Astrocyte of the cerebellum (primary cell): Measurements from ENCODE around the gene SMC2.

ENCODE experiments used
- DNase-seq: peaks from one replicate; pipeline ENCODE4 v3.0.0-alpha.2; 2011; ENCODE audit warnings: low read depth
- H3K4me3 ChIP-seq: 2 replicates; pipeline ENCODE4 v1.5.1; 2011; ENCODE audit warnings: mild to moderate bottlenecking, low read depth, low read length, moderate library complexity
- CTCF ChIP-seq: IDR thresholded peaks from 2 replicates; pipeline ENCODE4 v1.5.1; 2012; ENCODE audit warnings: low read length, low read depth, moderate library complexity, mild to moderate bottlenecking; ENCODE audit errors: missing control alignments
- in situ Hi-C: cut with HindIII; loops from 2 replicates; pipeline ENCODE4 v1.10.0; 2017; ENCODE audit warnings: low sequenced_read_pairs

The SMC2 gene

DNA sequence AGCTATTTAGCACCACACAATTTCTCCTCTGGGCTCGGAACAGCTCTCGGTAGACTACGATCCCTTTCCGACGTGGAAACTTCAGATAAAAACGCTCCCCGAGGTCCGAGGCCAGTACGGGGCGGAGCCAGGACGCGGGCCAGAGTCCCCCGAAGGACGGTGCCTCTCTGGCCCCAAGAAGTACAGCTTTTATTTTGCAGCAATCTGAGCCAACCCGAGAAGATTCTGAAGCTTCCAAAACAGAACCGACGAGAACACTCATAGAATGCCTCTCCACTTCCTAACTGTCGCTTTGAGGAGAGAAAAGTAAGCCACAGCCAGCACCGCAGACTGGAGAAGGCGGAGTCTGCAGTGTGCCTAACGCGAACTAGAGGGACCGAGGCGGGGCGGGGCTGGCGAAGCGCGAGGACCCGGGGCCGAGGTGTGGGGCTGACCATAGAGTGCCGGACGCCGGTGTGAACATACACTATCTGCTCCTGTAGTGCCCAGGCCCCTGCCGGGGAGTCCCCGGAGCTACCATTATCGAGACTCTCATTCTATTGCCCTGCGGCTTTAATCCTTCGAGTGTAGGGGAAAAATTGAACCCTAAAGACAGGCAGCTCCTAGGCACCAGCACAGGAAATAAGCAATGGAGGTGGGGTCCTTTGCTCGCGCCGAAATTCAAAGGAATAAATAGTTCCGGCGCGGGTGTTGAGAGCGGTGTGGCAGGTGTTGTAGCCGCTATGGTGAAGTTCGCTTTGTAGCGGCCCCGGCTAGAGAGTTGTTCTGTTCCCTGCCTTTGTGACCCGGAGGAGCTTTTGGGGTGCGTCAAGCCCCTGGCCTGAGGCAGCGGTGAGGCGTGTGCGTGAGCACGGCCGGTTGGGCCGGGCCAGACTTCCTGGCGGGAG, at the start of gene SMC2:
TSS of gene SMC2 (plus strand) at position 663 of the 887 bp plus-strand sequence. CDS start 1,076 bp downstream, outside the sequence.
- peak within 1 kb of the TSS; percentile 65 for H3K4me3 ChIP-seq
- TF ChIP-seq CTCF: no peak
- in situ Hi-C loops: no loop called here

DNA sequence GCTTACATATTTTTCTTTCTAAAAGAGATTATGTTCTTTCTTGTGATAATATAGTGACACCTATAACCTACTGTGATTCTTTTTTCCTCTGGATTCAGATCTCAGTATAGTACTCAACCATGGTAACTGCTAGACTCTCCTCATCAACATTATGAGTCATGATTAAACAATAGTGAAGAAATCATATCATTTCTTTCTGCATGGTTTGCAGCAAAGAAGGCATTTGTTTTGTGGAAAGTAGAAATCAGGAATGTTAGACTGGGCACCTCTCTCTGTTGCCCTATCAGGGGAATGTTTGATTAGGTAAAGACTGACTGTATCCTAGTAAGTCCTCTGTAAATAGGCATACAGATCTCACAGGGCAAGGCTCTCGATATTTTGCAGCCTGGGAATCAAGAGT, 25.6 kb upstream of the SMC2 start:
- H3K4me3 ChIP-seq: no peak overlapping the region
- no peak for TF ChIP-seq CTCF
- in situ Hi-C loops: no loop called here
- no peak for DNase-seq

More for the DNA sequence above, at the start of gene SMC2:
- DNase-seq: peak; percentile 75

GRCh38 chr9:104069288-104069687, 24.8 kb upstream of the SMC2 start:
- DNase-seq: no peak
- no peak overlapping the region for H3K4me3 ChIP-seq
- TF ChIP-seq CTCF: no peak
- in situ Hi-C loops: no loop called here

GRCh38 chr9:104071589-104071988, 22.5 kb upstream of the SMC2 start:
- no peak for TF ChIP-seq CTCF
- no peak for DNase-seq
- no peak overlapping the region for H3K4me3 ChIP-seq
- in situ Hi-C loops: no loop called here

GRCh38 chr9:104073098-104073769, 20.9 kb upstream of the SMC2 start:
- no peak overlapping the region for H3K4me3 ChIP-seq
- no peak for DNase-seq
- TF ChIP-seq CTCF: no peak
- in situ Hi-C loops: no loop called here

DNA sequence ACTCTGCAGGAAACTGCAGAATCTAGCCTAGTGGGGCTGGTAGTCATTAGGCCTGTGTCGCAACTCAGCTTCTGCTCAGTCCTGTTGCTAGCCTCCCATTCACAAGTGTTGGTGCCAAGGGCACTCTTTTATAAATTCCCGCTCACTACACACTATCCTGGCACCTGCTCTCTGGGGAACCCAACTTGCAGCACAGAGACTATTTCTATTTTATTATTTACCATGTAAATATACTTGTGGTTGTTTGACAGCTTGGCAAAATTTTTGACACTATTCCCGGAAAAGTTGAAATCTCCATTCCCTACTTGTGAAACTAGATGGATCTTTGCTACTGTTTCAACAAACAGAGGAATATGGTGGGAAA, 20.4 kb upstream of the SMC2 start:
- no peak for DNase-seq
- TF ChIP-seq CTCF: no peak
- no peak overlapping the region for H3K4me3 ChIP-seq
- in situ Hi-C loops: no loop called here
